Amniotic epithelial cell (primary cell): ENCODE data around the gene STX10.

ENCODE experiments used
- DNase-seq: peaks from one replicate; pipeline ENCODE4 v3.0.0-alpha.2; 2010; ENCODE audit warnings: low read depth

STX10 gene

DNA sequence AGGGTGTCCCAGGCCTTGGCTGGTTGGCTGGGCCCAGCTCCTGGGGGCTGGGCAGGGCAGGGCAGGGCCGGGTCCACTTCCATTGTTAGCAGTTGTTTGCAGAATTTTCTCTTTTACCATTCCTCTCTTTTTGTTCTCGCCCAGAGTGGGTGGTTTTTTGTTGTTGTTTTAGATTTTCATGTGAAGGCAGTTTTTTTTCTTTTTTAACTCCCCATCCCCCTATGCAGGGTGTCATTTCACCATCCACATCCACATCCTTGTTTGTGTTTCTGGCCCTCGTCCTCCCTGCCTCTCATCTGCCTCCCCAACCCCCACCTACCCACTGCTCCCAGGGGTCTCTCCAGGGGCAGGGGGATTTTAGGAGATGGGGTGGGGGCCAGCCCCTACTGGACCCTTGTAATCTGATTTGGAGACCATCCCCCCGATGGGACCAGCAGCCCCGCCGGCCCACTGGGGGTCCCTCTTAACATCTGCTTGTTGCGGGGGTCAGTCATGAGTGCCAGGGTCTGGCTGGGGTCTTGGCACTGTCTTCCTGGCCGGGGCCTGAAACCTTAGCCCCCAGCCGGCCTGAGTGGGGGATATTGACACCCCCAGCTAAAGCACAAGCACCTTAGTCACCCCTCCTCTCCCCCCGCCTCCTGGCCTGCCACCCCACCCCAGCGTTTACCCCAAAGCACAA, 10.4 kb downstream of the STX10 start:
- DNase-seq = no peak

DNA sequence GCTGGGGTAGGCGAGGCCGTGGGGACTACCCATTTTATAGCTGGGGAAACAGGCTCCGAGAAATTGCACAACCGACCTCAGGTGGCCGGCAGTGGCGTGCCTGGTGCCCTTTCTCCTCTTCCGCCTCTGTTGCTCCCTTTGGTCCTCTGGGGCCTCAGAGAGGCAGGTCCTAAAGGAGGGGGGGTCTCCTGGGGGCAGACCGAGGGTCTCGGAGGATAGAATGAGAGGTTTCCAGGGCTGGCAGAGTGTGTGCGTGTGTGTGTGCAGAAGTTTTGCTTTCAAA, 11.3 kb downstream of the STX10 start:
- DNase-seq = no peak

DNA sequence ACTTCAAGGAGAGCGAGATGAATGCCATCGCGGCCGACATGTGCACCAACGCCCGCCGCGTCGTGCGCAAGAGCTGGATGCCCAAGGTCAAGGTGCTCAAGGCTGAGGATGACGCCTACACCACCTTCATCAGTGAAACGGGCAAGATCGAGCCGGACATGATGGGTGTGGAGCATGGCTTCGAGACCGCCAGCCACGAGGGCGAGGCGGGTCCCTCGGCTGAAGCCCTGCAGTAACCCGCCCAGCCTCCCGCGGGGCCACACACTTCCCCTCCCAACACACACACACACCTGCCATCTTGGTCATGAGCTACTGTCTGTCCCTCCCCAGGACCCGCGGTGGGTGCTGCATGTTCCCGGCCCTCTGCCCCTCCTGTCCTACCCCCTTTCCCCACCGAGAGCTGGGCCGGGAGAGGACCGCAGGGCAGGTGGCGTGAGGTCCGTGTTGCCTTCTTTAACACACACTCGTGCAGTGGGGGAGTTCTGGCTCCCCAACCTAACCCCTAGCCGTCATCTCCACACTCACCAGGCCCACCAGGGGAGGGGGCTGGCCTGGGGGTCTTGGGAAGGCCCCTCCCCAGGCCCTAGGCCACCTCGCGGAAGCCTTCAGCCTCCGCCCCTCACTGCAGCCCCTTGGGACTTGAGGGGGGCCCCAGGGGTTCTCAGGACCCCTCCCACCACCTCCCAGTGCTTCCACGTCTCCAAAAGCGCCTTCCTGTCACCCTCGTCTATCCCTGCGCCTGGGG, 11.8 kb downstream of the STX10 start:
- no peak for DNase-seq

DNA sequence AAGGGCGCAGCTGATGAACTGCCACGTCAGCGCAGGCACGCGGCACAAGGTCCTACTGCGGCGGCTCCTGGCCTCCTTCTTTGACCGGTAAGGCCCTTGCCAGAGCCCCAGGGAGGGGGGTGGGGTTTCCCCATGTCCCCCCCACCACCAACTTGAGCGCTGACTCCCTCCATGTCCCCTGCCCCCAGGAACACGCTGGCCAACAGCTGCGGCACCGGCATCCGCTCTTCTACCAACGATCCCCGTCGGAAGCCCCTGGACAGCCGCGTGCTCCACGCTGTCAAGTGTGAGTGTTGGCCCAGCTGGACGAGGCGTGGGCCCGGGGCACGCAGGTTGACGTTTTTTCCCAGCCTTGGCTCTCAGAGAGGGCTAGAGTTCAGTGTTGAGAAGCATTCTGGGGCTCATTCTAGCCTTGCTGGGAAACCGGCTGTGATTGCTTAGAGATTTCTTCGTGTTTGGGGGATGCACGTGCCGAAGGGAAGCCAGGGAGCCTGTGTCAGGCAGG, 12.8 kb downstream of the STX10 start:
- no peak for DNase-seq

DNA sequence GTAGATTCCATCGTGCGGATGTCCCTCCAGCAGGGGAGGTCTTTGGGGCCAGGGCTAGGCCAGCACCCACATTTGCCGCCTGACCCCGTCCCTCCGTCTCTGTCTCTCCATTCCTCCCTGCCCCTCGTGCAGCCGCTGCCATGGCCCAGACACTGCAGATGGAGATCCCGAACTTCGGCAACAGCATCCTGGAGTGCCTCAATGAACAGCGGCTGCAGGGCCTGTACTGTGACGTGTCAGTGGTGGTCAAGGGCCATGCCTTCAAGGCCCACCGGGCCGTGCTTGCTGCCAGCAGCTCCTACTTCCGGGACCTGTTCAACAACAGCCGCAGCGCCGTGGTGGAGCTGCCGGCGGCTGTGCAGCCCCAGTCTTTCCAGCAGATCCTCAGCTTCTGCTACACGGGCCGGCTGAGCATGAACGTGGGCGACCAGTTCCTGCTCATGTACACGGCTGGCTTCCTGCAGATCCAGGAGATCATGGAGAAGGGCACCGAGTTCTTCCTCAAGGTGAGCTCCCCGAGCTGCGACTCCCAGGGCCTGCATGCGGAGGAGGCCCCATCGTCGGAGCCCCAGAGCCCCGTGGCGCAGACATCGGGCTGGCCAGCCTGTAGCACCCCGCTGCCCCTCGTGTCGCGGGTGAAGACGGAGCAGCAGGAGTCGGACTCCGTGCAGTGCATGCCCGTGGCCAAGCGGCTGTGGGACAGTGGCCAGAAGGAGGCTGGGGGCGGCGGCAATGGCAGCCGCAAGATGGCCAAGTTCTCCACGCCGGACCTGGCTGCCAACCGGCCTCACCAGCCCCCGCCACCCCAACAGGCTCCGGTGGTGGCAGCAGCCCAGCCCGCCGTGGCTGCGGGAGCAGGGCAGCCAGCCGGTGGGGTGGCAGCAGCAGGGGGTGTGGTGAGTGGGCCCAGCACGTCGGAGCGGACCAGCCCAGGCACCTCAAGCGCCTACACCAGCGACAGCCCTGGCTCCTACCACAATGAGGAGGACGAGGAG, 14.8 kb downstream of the STX10 start:
- no peak for DNase-seq

DNA sequence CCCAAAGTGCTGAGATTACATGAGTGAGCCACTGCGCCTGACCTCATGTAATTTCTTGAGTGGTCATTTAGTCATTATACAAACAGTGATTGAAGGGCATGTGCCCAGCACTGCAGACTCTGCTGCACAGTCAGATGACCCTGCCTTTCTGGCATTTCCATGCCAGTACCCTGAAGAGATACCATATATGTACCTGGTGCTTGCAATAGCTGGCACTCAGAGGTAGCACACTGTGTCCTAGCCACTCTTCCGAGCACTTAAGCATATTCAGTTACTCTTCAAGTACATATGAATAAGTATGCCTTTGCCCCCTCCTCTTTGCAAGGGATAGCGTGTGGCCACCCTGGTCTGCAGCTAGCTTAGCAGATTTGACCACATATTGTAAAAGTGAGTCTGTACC, 15.5 kb downstream of the STX10 start:
- DNase-seq = no peak

DNA sequence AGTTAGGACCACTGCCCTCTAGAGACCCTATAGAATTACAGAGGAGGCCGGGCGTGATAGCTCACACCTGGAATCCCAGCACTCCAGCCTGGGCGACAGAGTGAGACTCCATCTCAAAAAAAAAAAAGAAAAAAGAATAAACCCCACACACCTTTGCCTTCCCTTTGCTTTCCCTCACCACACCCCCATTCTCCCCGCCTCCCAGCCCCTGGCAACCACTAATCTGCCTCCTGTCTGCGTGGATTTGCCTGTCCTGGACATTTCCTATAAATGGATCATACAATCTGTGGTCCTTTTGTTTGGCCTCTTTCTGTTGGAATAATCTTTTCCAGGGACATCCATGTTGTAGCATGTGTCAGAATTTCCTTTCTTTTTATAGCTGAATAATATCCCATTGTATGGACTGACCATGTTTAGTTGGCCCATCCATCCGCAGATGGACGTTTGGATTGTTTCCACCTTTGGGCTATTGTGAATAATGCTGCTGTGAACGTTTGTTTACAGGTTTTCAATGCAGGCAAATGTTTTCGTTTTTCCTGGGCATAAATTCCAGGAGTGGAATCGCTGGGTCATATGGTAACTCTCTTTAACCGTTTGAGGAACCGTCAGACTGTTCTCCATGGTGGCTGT, 16.8 kb downstream of the STX10 start:
- no peak for DNase-seq

DNA sequence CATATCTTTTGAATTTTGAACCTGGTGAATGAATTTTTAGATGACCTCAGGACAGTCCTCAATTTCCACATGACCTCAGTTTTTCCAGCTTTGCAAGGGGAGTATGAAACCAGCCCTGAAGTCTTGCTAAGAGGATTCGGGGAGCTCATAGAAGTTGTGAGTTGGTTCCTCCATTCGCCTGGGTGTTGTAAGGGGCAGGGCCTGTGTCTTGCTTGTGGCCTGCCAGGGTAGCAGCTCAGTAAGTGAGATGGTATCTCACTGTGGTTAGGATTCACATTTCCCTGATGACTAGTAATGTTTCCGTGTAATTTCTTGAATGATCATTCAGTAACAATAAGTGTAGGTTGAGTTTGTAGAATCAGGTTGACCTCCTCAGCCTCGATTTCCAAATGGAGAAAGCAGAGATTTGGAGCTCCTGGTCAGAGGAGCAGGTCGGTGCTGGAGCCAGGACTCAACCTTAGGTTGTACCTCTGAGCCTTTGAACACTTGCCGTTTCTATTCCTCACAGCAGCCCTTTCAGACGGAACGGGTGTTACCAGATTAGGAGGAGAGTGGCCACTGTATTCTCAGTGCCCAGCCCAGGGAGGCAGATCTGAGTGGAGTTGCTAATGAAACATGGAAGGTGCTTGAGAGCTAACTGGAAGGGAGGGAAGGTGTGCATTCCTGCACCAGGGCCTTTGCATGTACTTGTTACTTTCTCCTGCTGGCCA, 17.5 kb downstream of the STX10 start:
- DNase-seq = peak; percentile 86

DNA sequence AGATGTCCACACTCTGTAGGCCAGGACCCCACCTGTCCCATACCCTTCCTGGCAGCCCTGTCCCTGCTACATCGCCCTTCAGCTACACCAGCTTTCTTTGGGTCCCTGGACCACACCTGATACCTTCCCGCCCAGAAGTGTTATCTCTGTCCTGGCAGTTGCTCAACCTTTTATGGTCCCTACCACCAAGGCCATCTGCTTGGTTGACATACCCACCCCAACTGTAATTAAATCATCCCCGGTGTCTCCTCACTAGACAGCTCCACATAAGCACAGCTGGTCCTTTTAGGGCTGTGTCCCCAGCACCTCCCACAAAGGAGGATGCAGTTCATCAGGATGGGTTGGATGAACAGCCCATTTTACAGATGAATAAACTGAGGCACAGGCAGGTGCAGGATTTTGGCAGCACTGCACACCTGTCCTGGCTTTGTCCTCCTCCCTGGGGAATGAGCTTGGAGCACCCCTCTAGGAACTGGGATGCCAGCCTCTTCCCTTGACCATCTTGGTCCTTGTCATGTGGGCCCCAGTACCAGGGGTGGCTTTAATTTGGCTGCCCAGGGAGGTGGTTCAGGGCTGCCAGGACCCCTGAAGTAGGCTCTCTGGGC, 19.2 kb downstream of the STX10 start:
- DNase-seq = no peak

DNA sequence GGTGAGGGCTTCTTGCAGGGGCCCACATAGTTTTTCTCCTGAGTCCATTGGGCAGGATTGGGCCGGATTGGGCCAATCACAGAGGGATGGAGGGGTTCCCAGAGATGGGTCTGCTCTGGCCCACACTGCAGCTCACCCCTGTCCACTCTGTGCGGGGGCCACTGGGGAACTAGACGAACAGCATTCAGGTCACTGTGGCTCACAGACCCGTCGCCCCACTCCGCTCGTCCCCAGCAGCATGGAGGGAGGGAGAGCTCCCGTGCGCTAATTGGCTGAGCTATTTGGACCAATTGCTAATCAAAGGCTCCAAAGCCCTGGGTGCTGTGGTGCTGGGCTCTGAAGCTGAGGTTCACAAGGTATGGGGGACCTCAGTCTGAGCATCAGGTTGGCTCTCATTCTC, 20.8 kb downstream of the STX10 start:
- no peak for DNase-seq

DNA sequence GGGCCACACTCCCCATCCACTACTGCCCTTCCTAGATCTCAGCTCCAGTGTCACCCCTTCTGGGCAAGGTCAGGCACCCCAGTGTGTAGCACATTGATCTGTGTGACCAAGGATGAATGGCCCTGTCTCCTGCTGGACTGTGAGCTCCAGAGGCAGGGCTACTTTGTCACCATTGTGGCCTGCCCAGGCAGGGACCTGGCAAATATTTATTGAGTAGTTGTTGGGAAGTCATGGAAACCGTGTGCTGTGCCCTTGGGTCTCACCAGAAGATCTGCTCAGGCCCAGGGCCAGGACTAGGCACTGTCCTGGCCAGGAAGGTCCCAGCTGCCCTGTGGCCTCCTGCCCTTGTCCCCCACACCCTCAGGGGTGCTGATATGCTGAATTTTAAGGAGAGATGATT, 21.6 kb downstream of the STX10 start:
- DNase-seq = no peak

DNA sequence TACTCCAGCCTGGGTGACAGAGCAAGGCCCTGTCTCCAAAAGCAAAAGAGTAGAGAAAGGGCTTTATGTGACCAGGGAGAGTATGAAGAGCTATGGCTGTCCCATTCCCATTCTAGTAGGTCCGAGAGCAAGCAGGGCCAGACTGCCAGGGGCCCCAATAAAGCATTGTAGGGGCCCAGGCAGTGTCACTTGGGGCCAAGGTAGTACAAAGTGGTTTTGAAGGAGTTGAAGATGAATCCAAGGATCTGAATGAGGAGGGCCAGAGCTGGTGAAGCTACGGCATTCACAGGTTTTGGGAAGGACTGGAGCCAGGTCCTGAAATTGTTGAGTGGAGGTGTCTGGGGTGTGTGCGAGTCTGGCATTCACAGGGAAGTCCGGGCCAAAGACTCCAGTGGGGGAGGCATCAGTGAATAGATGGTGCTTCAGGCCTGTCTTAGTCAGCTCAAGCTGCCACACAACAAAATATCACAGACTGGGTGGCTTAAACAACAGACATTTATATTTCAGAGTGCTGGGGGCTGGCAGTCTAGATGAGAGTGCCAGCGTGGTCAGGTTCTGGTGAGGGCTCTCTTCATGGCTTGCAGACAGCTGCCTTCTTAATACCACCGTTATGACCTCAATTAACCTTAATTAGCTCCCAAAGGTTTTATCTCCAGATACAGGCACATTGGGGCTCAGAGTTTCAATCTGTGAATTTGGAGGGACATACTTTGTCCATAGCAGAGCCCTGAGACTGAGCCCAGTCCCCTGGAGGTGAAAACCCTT, 22.2 kb downstream of the STX10 start:
- no peak for DNase-seq

DNA sequence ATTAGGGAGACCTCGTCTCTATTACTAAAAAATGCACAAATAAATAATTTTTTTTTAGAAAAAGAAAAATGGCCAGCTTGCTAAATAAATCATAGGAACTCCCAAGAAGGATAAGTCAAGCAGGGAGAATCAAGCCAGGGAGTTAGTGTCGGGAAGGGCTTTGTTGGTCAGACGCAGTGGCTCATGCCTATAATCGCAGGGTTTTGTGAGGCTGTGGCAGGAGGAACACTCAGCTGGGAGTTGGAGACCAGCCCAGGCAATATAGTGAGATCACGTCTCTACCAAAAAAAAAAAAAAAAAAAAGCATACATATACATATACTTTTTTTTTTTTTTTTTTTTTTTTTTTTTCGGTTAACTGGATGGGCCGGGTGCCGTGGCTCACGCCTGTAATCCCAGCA, 23.1 kb downstream of the STX10 start:
- DNase-seq = no peak

DNA sequence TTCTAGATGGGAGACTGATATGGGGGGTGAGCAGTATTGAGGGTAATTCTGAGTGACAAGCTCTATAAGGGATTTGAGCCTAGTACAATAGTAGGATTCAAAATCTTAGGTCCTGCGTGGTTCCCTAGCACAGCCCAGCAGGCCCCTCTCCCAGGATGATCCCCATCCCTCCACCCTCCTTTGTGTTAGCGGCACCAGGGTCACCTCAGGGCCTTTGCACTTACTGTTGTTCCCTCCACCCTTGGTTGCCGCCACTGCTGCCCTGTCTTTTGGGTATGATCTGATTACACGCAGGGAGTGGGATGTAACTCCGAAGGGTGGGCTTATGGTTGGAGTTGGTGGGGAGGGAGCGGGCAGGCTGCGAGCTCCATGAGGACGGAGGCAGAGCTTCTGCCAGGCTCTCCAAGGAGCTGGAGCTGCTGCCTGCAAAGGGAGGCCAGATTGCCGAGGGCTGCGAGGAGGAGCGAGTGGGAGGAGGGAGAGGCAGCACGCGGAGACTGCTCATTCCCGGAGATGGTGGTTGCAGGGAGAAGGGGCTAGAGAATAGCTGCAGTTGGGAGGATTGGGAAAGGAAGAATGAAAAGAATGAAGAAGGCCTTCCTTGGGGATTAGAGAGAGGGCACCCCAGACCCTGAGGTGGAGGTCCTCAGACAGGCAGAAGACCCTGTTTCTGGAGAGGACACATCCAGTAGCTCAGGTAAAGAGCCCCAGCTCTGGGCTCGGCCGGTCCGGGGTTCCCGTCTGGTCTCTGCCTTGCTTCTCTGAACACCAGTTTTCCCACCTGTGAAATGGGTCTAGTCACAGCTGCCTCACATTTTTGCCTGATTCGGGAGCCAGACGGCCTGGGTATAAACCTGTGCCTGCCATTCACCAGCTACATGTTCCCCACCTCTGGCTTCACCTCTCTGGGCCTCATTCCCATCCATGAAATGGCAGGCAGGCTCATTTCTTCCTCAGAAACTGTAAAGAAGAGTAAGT, 26.9 kb downstream of the STX10 start:
- DNase-seq = no peak

DNA sequence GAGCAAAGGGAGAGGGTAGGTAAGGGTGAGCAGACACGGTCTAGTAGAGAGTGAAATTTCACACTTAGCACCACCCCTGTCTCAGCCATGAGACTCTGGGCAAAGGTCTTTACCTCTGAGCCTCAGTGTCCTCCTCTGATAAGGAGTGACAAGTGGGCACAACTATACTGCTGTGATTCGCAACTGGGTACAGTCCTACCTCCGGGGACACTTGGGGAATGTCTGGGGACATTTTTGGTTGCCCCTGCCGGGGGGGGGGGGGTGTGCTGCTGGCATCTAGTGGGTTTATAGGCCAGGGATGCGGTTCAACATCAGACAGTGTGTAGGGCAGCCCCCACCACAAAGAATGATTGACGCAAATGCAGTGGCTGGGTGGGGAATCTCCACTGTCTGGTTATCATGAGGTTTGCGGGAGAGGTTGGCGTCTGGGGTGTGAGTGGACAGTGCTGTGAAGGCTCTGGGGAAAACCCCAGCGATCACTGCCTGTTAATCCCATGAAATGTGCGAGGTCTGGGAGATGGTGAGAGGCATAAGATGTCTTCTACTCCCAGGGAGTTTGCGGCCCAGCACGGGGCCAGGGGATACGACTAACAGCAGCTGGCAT, 27.8 kb downstream of the STX10 start:
- DNase-seq = peak; percentile 82

DNA sequence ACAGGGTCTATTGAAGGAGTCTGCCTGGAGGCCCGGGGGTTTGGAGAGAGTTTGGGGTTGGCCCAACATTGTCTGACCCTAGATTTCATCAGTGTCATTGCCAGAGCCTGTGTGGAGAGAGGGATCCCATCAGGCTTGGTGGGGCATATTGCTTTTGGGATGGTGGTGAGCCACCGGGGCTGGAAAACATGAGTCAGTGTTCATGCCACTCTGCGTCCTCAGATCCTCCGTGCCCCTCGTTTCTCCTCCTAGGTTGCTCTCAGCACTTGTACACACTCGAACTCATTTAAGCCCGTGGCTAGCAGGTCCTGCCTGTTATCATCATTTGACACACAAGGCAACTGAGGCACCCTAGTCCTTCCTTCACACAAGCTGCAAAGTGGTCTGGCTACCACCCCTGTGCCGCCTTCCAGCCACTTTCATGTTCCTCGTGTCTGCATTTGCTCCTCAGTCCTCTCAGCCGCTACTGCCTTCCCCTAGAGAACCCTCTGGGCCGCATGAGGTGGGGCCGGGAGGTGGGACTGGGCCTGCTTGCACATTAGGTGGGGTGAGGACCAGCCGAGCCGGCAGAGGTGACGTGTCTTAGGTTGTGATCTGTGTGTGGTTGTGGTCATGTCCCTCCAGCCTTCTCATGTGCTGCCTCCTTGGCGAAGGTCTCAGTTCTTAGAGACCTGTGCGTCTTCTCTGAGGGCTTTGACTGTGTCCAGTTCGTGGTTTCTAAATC, 28.5 kb downstream of the STX10 start:
- no peak for DNase-seq

DNA sequence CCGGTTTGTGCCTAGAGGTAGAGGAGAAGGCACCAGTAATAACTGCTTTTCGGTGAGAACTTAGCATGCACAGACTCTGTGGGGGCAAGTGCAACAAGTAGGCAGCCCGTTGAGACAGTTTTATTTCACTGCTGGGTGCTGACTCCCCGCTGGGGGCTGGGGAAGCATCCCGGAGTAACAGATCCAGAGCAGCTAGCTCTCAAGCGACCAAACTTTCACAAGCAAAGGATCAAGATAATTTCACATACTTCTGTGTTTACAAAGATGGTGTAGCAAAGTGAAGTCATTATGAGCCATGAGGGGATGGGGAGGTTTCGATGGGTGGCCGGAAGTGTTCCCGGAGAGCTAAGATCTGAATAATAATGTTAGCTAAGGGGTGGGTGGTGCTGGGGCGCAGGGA, 29.4 kb downstream of the STX10 start:
- peak; percentile 93 for DNase-seq

DNA sequence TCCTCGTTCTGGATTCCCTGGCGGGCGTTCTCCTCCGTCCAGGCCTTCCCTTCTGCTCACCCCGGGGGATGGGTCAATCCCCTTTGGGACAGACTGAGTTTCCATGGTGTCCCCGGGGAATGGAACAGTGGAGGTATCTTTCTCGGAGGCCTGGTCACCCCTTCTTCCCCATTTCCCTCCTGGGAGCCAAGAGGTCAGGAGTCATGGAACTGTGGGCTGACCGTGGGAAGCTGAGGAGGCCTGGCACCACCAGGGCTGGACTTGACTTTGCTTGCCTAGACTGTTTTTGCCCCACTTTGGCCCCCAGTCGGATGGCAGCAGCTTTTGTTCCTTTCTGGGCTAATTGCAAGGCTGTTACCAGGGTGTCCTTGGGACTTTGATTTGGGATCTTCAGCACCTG, 30.1 kb downstream of the STX10 start:
- no peak for DNase-seq
